Testis (tissue), 2 donors: Measurements from ENCODE around the gene FAM131C.

Experiments used
- POLR2A ChIP-seq: fragments of 450-650 bp; IDR thresholded peaks from one replicate; pipeline ENCODE4 v1.6.1; 2017; ENCODE audit warnings: antibody characterized with exemption, mild to moderate bottlenecking, moderate library complexity
- TF ChIP-seq, protein P1 (sequence below), 3 experiments: fragments of 450-650 bp in 2 of 3; fragments of 200-600 bp in 1 of 3; sonication (generic) in 1 of 3; IDR thresholded peaks; one replicate each; pipeline ENCODE4 v1.5.1; 2016 to 2019; ENCODE audit warnings: antibody characterized with exemption in 3 of 3, mild to moderate bottlenecking in 2 of 3, moderate library complexity in 1 of 3

DNA sequence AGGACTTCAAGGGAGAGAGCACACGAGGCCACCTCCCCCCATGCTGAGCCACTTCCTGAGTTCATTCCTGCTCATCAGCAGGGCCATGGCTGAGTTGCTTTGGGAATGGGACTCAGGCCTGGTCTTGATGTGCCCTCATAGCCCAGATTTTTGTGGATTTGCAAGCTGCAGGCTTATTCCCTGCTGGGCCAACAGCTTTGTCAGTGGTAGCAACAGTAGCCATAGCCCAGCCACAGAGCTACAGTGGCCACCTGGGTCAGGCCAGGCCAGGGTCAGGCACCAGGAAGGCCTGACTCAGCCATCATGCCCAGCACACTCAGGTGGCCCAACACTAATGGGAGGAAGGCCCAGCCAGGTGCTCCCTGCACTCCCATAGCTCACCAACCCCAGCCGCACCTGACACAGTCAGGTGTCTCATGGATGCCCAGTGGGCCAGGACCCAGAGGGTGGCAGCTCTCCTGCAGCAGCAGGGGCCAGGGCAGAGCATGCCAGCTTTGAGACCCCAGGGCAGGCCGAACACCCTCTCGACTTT is 49.0 kb upstream of the FAM131C start:
- TF ChIP-seq POLR2A, result no peak
- TF ChIP-seq, protein P1, sequence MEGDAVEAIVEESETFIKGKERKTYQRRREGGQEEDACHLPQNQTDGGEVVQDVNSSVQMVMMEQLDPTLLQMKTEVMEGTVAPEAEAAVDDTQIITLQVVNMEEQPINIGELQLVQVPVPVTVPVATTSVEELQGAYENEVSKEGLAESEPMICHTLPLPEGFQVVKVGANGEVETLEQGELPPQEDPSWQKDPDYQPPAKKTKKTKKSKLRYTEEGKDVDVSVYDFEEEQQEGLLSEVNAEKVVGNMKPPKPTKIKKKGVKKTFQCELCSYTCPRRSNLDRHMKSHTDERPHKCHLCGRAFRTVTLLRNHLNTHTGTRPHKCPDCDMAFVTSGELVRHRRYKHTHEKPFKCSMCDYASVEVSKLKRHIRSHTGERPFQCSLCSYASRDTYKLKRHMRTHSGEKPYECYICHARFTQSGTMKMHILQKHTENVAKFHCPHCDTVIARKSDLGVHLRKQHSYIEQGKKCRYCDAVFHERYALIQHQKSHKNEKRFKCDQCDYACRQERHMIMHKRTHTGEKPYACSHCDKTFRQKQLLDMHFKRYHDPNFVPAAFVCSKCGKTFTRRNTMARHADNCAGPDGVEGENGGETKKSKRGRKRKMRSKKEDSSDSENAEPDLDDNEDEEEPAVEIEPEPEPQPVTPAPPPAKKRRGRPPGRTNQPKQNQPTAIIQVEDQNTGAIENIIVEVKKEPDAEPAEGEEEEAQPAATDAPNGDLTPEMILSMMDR (IDR thresholded peaks at IDR 0.05), result no peak
